HG03196 (cell line): ENCODE measurements around the gene STXBP4.

ENCODE experiments used
- ATAC-seq: cut with Tn5 transposase; IDR thresholded peaks from one replicate; pipeline ENCODE4 v1.9.1; 2021; ENCODE audit not compliant: unreplicated experiment

The STXBP4 gene

DNA sequence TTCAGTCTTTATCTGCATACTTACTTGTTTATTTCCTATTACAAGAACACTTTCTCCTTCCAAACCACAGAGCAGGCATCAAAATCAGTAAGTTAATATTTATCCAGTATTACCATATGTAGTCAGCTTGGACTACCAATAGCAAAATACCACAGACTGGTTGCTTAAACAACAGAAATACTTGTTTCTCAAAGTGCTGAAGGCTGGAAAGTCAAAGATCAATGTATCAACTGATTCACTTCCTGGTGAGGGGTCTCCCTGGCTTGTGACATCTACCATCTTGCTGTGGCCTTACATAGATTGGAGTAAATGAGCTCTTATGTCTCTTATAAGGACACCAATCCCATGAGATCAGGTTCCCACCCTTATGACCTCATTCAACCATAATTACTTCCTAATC, 2.6 kb downstream of the STXBP4 start:
- no peak for ATAC-seq

DNA sequence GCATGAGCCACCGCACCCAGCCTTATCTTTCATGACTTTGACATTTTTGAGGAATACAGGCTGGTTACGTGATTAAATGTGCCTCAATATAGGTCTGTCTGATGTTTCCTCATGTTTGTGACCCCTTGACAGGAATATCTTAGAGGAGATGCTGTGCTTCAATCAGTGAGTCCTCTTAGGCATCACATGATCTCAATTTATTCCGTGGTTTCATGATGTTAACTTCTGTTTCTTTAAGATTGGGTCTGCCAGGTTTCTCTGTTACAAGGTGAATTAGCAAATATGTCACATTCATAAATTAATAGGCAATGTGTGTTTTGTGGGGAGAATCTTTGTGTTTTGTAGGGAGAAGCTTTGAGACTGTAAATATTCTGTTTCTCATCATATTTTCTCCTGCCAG, 3.3 kb downstream of the STXBP4 start:
- ATAC-seq, result no peak

DNA sequence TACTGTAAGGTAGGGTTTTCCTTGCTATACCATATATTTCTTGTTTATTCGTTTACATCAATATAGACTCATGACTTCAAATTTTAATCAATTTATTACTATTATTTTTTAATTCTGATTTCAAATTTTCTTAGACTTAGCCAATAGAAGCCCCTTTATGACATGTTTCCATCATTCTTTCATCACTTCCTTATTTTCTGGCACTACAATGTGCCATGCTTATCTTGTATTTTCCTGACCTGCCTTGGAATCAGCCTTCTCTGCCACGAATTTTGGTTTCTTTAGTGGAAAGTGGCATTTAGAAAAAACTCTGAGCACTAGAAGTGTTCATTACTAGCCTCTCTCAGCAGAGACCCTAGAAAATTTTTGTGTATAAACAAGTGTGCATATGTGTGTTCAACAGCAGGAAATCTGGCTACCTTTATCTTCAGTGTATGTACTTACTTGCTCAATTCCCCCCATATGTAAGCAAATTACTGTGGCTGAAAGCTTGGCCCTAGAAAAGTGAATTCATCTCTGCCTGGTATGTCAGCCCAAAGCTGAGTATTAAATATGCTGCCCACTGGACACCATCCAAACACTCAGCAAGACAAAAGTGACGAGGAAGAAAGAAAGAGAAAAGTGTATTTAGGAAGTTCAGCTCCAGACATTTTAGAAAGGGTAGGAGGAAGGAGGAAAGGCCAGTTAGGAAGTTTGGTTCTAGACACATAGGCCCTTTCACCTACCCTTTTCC, 4.0 kb downstream of the STXBP4 start:
- ATAC-seq, result no peak

- ATAC-seq, result no peak
These were observed 6.2 kb downstream of the STXBP4 start for GRCh38 chr17:54974759-54975158.

DNA sequence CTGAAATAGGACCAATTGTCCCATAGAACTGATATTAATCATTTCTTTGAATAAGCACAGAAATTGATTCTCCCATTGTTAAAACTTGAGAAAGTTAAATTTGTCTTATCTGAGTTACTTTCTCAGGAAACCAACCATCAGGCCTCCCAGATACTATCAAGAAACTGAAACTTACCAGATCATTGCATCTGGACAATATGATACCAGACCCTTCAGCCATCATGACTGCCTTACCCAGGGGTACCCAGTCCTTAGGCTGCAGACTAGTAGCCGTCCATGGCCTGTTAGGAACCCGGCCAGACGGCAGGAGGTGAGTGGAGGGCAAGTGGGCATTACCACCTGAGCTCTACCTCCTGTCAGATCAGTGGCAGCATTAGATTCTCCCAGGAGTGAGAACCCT, 7.8 kb downstream of the STXBP4 start:
- no peak for ATAC-seq

DNA sequence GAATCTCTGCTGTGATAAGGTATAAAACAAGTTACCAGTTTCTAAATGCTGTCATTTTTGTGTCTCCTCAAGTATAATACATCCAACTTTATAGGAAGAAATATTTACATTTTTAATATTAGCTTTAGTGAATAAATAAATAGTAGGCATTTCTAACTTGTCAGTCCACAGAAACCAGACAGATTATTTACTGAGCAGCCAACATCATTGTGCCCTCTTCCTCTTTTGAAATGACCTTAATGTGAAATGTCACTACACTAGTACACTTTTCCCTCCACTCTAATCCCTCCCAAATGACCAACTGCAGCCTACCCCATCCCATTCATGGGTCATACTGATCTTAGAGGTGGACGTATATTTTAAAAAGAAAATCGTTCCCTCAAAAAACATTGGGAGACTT, 9.2 kb downstream of the STXBP4 start:
- ATAC-seq, result no peak

- no peak for ATAC-seq
These were observed 11.1 kb downstream of the STXBP4 start for GRCh38 chr17:54979657-54980056.

DNA sequence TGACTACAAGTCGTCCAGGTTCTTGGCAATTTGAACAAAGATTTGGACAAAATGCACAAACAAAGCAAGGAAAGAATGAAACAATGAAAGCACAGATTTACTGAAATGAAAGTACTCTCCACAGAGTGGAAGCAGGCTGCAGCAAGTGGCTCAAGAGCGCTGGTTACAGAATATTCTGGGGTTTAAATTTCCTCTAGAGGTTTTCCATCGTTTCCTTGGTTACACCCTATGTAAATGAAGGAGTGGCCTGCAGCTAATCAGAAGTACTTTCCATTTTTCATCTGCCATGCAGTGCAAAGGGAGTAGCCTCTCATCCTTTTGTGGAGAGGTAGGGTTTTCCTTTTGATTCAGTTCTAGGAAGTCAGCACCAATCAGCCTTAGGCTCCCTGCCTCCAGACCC, 11.8 kb downstream of the STXBP4 start:
- ATAC-seq, result no peak

DNA sequence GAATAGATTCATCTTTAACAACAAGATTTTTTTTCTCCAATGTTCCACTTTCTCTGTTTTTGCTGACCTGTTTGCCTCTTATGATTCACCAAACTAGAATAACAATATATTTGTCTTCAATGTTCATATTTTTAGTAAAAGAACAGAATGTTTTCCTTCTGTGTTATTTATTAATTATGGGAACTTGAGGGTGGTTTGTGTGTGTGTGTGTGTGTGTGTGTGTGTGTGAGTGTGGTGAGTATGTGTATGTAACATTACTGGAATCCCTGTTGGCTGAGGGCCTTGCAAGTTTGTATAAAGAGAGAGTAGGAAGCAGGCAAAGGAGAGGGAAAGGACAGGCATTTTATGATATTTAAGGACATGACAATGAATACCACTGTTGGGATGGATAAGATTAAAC, 13.8 kb downstream of the STXBP4 start:
- ATAC-seq, result no peak

DNA sequence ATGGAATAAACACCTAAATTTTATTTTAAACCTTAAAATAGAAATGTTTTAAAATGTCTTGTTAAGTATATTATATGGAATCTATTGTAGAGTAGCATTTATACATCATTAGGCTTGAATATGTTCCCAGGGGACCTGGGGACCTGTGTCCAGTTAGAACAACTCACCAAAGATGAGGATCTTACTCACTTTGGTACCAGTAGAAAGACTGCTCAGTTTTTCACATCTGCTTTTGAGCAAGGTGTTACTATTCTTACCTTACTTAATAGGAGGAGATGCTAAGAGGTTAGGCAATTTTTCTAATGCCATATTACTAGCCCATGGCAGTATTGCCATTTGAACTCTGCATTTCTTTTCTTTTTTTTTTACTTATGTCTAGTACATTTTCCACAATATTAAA, 14.7 kb downstream of the STXBP4 start:
- ATAC-seq, result no peak

DNA sequence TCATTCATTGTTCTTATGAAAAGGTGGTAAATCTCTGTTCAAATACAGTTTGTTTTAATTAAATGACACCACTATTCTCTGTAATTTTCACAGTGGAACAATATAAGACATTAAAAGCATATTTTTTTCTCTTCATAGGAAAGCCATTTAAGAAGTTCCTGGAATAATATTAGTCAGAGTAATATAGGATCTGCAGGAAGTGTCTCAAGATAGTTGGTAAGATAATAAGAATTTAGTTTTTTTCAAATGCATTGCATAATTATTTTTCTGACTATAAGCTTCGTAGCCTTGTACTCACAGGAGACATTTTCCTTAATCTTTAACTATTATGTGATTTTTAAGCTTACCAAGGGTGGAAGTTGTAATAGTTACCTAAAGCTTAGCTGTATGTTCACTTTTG, 16.9 kb downstream of the STXBP4 start:
- ATAC-seq, result no peak

- ATAC-seq, result no peak
These were observed 21.6 kb downstream of the STXBP4 start for GRCh38 chr17:54990118-54990517.

- no peak for ATAC-seq
These were observed 23.0 kb downstream of the STXBP4 start for GRCh38 chr17:54991567-54991966.

GRCh38 chr17:54992797-54993639, 24.5 kb downstream of the STXBP4 start:
- no peak for ATAC-seq

- ATAC-seq, result no peak
These were observed 27.9 kb downstream of the STXBP4 start for GRCh38 chr17:54996441-54996840.

- no peak for ATAC-seq
These were observed 33.9 kb downstream of the STXBP4 start for GRCh38 chr17:55002458-55002857.

- no peak for ATAC-seq
These were observed 35.9 kb downstream of the STXBP4 start for GRCh38 chr17:55004484-55004883.

DNA sequence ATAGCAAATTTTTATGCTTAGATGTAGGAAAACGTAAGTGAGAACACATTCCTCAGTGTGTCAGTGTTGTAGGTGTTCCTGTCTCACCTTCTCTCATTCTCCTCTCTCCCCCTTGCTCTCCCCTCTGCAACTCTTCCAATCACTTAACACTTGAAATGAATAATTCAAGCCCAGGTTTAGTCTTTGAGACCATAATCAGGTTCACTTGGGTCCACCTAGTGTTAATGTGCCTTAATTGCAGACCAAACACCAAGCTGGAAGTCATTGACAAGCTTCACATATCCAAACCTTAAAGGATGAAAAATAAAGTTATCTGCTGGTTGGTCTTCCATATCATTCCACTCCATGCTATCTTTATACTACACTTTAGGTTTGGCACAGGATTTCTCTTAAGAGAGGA, 37.0 kb downstream of the STXBP4 start:
- ATAC-seq, result no peak

GRCh38 chr17:55023626-55024025, 55.1 kb downstream of the STXBP4 start:
- no peak for ATAC-seq

- ATAC-seq, result peak; percentile 96
These were observed 69.3 kb downstream of the STXBP4 start for GRCh38 chr17:55037828-55038227.

DNA sequence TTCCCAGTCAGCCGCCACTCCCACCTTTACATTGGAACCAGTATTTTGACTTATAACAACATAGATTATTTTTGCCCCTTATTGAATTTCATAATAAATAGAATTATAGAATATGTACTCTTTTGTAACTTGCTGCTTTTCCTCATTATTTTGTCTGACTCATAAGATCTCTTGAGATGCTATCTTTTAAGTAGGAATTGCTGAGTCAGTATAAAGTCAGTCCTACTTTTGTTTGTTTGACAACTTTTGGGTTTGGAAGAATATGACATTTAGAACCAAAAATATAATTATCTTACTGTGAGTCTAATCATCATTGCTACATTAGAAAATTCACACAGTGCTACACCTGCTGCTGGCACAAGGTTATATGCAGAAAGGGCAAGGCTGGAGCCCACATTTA, 69.7 kb downstream of the STXBP4 start:
- no peak for ATAC-seq

- no peak for ATAC-seq
These were observed 72.0 kb downstream of the STXBP4 start for GRCh38 chr17:55040611-55041010.
